Measurements from ENCODE around the gene METTL25B. TPM values are rescaled to one million over a fixed set of nuclear protein-coding genes. Genes with fewer than 3 reads are reported as not detected.

METTL25B gene
- total and polyA plus RNA-seq, 2 donors (not counting 3 experiments of a cell fraction or from before 2014, with no cell fraction given): 12.8 to 15.0 TPM

DNA sequence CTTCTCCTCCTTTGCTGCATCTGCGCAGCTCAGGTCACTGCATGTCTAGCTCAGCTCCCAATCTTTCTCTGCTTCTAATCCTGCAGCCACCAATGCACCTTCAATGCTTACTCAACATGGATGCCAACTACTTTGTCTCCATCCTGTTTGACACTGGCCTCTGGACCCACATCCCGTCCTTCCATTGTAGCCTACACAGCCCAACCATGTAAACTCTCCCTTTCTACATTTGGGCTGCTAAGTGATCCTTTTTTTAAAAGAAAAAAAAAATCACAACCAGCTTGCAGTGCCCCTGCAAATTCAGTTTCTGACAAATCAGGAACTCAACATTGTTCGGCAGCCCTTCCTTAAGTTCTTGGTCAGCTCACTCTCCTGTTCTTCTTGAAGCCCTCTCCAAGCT lies 13.4 kb upstream of the METTL25B start:
- Histone ChIP-seq H3K9me1 (replicated peaks; ENCODE audit: control insufficient read depth, extremely low read depth, insufficient read depth, low read length) (no peaks in the 10 kb centered on the region), H3K4me3 (replicated peaks in 1 of 3; ENCODE audit: insufficient read depth in 1 of 3, low read depth in 1 of 3, low read length in 3 of 3) (no peak overlapping the region), H3K79me2 (ENCODE audit: control insufficient read depth, insufficient read depth, low read length) (no peaks in the 10 kb centered on the region), H4K20me1 (replicated peaks; ENCODE audit: control insufficient read depth, extremely low read depth, insufficient read depth, low read length) (no peaks in the 10 kb centered on the region), H3K9me3 (replicated peaks; ENCODE audit: control insufficient read depth, insufficient read depth, low read length) (no peaks in the 10 kb centered on the region), H3K4me2 (ENCODE audit: insufficient read depth, low read length) (no peak overlapping the region), H3K9ac (replicated peaks; ENCODE audit: extremely low read depth, insufficient read depth, low read length) (no peak overlapping the region), H3K36me3 (ENCODE audit: control insufficient read depth in 2 of 2, extremely low read depth in 1 of 2, insufficient read depth in 2 of 2, low read length in 2 of 2) (no peaks in the 10 kb centered on the region), H3K27me3 (ENCODE audit: control insufficient read depth in 2 of 2, insufficient read depth in 2 of 2, low read length in 2 of 2) (no peaks in the 10 kb centered on the region), H3K27ac (ENCODE audit: insufficient read depth, low read depth, low read length) (no peak overlapping the region), H3K4me1 (ENCODE audit: control insufficient read depth, extremely low read depth, insufficient read depth, low read length) (no peaks in the 10 kb centered on the region), H2AFZ (ENCODE audit: low read depth, low read length) (no peak overlapping the region)
- dilution Hi-C loops (cut with MboI; ENCODE audit: extremely low pct_ligation_motif_present, low sequenced_read_pairs): no loop called here
- BruUV-seq (replicated peaks): no TSS peak
- DNase-seq (ENCODE audit: low read depth, low spot score) (no peak), FAIRE-seq (no peak)
- CTCF ChIA-PET: interaction anchor here (2.0 to 11.2 kb wide), 3 partner anchors 9 to 24 kb away, joined by 11 to 138 read pairs (median 82); partner anchors contain the start of gene CRABP2
- POLR2A ChIA-PET: no interaction called here
- no peak for TF ChIP-seq EZH2 (IDR thresholded peaks at IDR 0.05; ENCODE audit: borderline replicate concordance, low read depth, low read length, severe bottlenecking)
- TF ChIP-seq POLR2A (IDR thresholded peaks at IDR 0.05; ENCODE audit: low read depth, low read length): no peak
- no peak for TF ChIP-seq CTCF (IDR thresholded peaks at IDR 0.05; ENCODE audit: extremely low read depth in 1 of 2, insufficient read depth in 1 of 2, low read depth in 1 of 2, low read length in 2 of 2)
- no peak for TF ChIP-seq GATA2 (IDR thresholded peaks at IDR 0.05; ENCODE audit: insufficient read depth, insufficient read length, low read depth, low read length)
- TF ChIP-seq MYC (IDR thresholded peaks at IDR 0.05; ENCODE audit: low read depth, low read length): no peak
- TF ChIP-seq FOS (IDR thresholded peaks at IDR 0.05; ENCODE audit: borderline replicate concordance, insufficient read depth, low read length): no peak
- TF ChIP-seq POLR2AphosphoS5 (IDR thresholded peaks at IDR 0.05; ENCODE audit: insufficient read depth, low read depth, low read length): no peak
- no peak for TF ChIP-seq JUN (IDR thresholded peaks at IDR 0.05; ENCODE audit: borderline replicate concordance, insufficient read depth, insufficient read length, low read depth)
- no peak for TF ChIP-seq MAX (IDR thresholded peaks at IDR 0.05; ENCODE audit: insufficient read depth, insufficient read length)
- intact Hi-C loops (cut with micrococcal nuclease): no loop called here

Measured in endothelial cell of umbilical vein (primary cell).